Occipital lobe (tissue), 3 donors: ENCODE data around the gene CPSF7. TPM values are rescaled to one million over a fixed set of nuclear protein-coding genes. Genes with fewer than 3 reads are reported as not detected.

ENCODE experiments used
- DNase-seq: peaks from one replicate; lab custom pipeline; 2025; lab: John Stamatoyannopoulos, UW
- small RNA-seq: library from RNA; depleted of rRNA; stranded (forward); fragments of <200 nt; gene quantifications from one replicate; pipeline ENCODE3, GENCODE V24; 2014
- total RNA-seq: library from RNA; depleted of rRNA; stranded (reverse); fragments of >200 nt; gene quantifications from one replicate; pipeline ENCODE4 v1.2.3, GENCODE V29; 2014

The CPSF7 gene
- total RNA-seq, 1 donor from 2014 or later = 25.1 TPM

DNA sequence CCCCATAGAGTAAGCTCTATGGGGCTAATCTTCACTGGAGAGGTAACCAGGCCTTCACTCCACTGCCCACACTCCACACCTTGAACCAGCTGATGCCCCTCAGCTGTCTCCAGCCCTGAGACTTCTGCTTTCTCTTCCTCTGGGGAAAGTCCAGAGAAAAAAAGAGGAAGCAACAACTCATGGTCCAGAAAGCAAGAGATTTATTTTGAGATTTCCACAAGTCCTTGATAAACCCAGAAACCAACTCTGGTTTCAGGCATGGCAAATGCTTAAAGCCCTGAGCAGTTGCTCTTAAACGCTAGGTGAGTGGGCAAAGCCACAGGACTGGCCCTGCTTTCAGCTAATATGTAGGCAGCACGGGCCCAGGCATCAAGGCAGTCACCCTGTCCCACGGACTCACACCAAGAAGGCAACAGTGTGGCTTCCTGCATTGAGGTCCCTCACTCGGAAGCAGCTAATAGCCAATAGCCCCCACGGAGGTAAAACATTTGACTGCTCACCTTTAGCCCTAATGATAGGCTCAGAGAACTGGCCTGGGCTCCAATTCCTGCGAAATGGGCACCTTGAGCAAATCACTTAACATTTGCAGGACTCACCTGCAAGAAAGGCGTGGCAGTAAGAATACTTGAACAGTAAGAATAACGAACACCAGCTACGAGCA is 72.4 kb downstream of the CPSF7 start:
- DNase-seq = no peak

GRCh38 chr11:61356706-61357105 is 73.1 kb downstream of the CPSF7 start:
- DNase-seq = no peak

- no peak for DNase-seq
Measured at GRCh38 chr11:61354208-61354607, 75.6 kb downstream of the CPSF7 start.

- no peak for DNase-seq
Measured at GRCh38 chr11:61353131-61354067, 76.4 kb downstream of the CPSF7 start.

Small RNA genes lying within 50 kb of the gene (small RNA-seq; reads per million reads assigned to genes)
- gene RN7SL23P = not detected

Other genes starting within 250 kb of the CPSF7 start
- 0.31 TPM for gene PGA3, start 226.5 kb downstream of the CPSF7 start, total RNA-seq
- 0.31 TPM for gene PGA4, start 207.6 kb downstream of the CPSF7 start, total RNA-seq
- not detected for gene PGA5, start 188.8 kb downstream of the CPSF7 start, total RNA-seq
- gene VWCE, start 134.7 kb downstream of the CPSF7 start, total RNA-seq = 2.7 TPM
- 210 TPM for gene DDB1, start 96.9 kb downstream of the CPSF7 start, total RNA-seq
- gene TKFC, start 96.7 kb downstream of the CPSF7 start, total RNA-seq = 10.6 TPM
- gene CYB561A3, start 68.1 kb downstream of the CPSF7 start, total RNA-seq = 8.9 TPM
- gene TMEM138, start 67.6 kb downstream of the CPSF7 start, total RNA-seq = 24.2 TPM
- 10.1 TPM for gene TMEM216, start 37.4 kb downstream of the CPSF7 start, total RNA-seq
- gene SDHAF2, start 149 bp upstream of the CPSF7 start, total RNA-seq = 27.6 TPM
- 3.1 TPM for gene LRRC10B, start 78.8 kb upstream of the CPSF7 start, total RNA-seq
- gene SYT7, start 151.1 kb upstream of the CPSF7 start, total RNA-seq = 15.1 TPM